ENCODE results near the gene DEFB124.

GRCh38 chr20:31415653-31416052 lies 59.3 kb downstream of the DEFB124 start:
- no peak for TF ChIP-seq POLR2AphosphoS5 (IDR thresholded peaks at IDR 0.05; ENCODE audit: borderline replicate concordance, low read depth, low read length)
- TF ChIP-seq EZH2 (IDR thresholded peaks at IDR 0.05), result no peak
